T-helper 2 cell treated with Interferon-gamma antibody and Interleukin-4, amounts not matched to agents 100 ng/mL and 5 ng/mL, for 36 hours (primary cell): ENCODE data around the gene TBX19. TPM values are rescaled to one million over a fixed set of nuclear protein-coding genes. Genes with fewer than 3 reads are reported as not detected.

ENCODE experiments used
- intact Hi-C: fragments of 100-400 bp; cut with micrococcal nuclease; formaldehyde crosslinking; loops from one replicate; pipeline ENCODE4 v1.15.1; 2023
- total RNA-seq: library from RNA; stranded (reverse); gene quantifications from 2 replicates; pipeline ENCODE4 v1.2.3, GENCODE V29; 2022

Gene TBX19
- total RNA-seq, 1 donor from 2014 or later, result 2.8 TPM

GRCh38 chr1:168279253-168279652 lies 1.4 kb upstream of the TBX19 start:
- intact Hi-C loops, result no loop called here

- intact Hi-C loops, result no loop called here
Measured at GRCh38 chr1:168281603-168282325, 1.1 kb downstream of the TBX19 start.

GRCh38 chr1:168285521-168285790 lies 4.8 kb downstream of the TBX19 start:
- intact Hi-C loops, result no loop called here

GRCh38 chr1:168285971-168286927 lies 5.6 kb downstream of the TBX19 start:
- intact Hi-C loops, result no loop called here

GRCh38 chr1:168287237-168287664 lies 6.6 kb downstream of the TBX19 start:
- intact Hi-C loops, result no loop called here

- intact Hi-C loops, result no loop called here
Measured at GRCh38 chr1:168288311-168289052, 7.8 kb downstream of the TBX19 start.

- intact Hi-C loops, result no loop called here
Measured at GRCh38 chr1:168291222-168291837, 10.7 kb downstream of the TBX19 start.

- intact Hi-C loops, result no loop called here
Measured at GRCh38 chr1:168293356-168293755, 12.7 kb downstream of the TBX19 start.

GRCh38 chr1:168295411-168296114 lies 14.9 kb downstream of the TBX19 start:
- intact Hi-C loops, result no loop called here

GRCh38 chr1:168297019-168297730 lies 16.5 kb downstream of the TBX19 start:
- intact Hi-C loops, result no loop called here

- intact Hi-C loops, result no loop called here
Measured at GRCh38 chr1:168298446-168298845, 17.8 kb downstream of the TBX19 start.

- intact Hi-C loops, result no loop called here
Measured at GRCh38 chr1:168300626-168301025, 19.9 kb downstream of the TBX19 start.

GRCh38 chr1:168301664-168302320 lies 21.1 kb downstream of the TBX19 start:
- intact Hi-C loops, result no loop called here

GRCh38 chr1:168303716-168304540 lies 23.3 kb downstream of the TBX19 start:
- intact Hi-C loops, result no loop called here

- intact Hi-C loops, result no loop called here
Measured at GRCh38 chr1:168304865-168305264, 24.2 kb downstream of the TBX19 start.

GRCh38 chr1:168312718-168313604 lies 32.3 kb downstream of the TBX19 start:
- intact Hi-C loops, result no loop called here

- intact Hi-C loops, result no loop called here
Measured at GRCh38 chr1:168316142-168316541, 35.5 kb downstream of the TBX19 start.

GRCh38 chr1:168317309-168317708 lies 36.6 kb downstream of the TBX19 start:
- intact Hi-C loops, result no loop called here
